ENCODE data around the gene RWDD2A. TPM values are rescaled to one million over a fixed set of nuclear protein-coding genes. Genes with fewer than 3 reads are reported as not detected.

RWDD2A gene
- total and polyA plus RNA-seq, 2 of the 8 experiments (the other 6 are each of a cell fraction or from before 2014, with no cell fraction given) = 2.1 to 3.6 TPM

GRCh38 chr6:83160167-83160566, 33.0 kb upstream of the RWDD2A start:
- Histone ChIP-seq H3K4me2 (ENCODE audit: insufficient read depth in 1 of 2, low read depth in 2 of 2, low read length in 2 of 2) (no peak overlapping the region), H4K5ac (ENCODE audit: insufficient read length, low read depth, low read length) (no peak overlapping the region), H2BK15ac (ENCODE audit: low read length) (no peak overlapping the region), H3K79me2 (ENCODE audit: control insufficient read depth in 1 of 2, insufficient read depth in 2 of 2, low read length in 2 of 2) (no peaks in the 10 kb centered on the region), H3K27me3 (replicated peaks in 1 of 4; ENCODE audit: control insufficient read depth in 3 of 4, extremely low read depth in 1 of 4, insufficient read depth in 3 of 4, low read length in 3 of 4) (peaks cover 0 to 1% (median 0%) of the 10 kb centered on the region in 4 experiments; a peak in 1 of 7 replicates), H3K14ac (ENCODE audit: insufficient read length) (no peak overlapping the region), H2BK20ac (ENCODE audit: low read length) (no peak overlapping the region), H2AK5ac (ENCODE audit: low read depth, low read length) (no peak overlapping the region), H2AFZ (ENCODE audit: low read length) (no peak overlapping the region), H4K8ac (ENCODE audit: extremely low read depth, insufficient read depth, low read length) (no peak overlapping the region), H3K9me3 (ENCODE audit: insufficient read depth in 2 of 2, low read depth in 1 of 2, low read length in 1 of 2) (no peaks in the 10 kb centered on the region), H4K20me1 (replicated peaks in 1 of 2; ENCODE audit: control insufficient read depth in 1 of 2, insufficient read depth in 2 of 2, low read length in 2 of 2) (no peaks in the 10 kb centered on the region), H2BK12ac (ENCODE audit: low read depth, low read length) (no peak overlapping the region), H3K79me1 (ENCODE audit: low read depth, low read length) (no peaks in the 10 kb centered on the region), H2BK120ac (replicated peaks; ENCODE audit: low read depth, low read length) (no peak overlapping the region), H3K18ac (ENCODE audit: extremely low read depth, low read length) (no peak overlapping the region), H3K27ac (ENCODE audit: low read depth, low read length) (no peak overlapping the region), H3K4ac (replicated peaks; ENCODE audit: insufficient read length, low read depth, low read length) (no peak overlapping the region), H3K36me3 (ENCODE audit: control insufficient read depth in 2 of 4, insufficient read depth in 4 of 4, low read length in 3 of 4) (peaks cover 0 to 44% (median 9%) of the 10 kb centered on the region in 4 experiments; a peak in 5 of 8 replicates), H3K9ac (replicated peaks in 1 of 4; ENCODE audit: extremely low read depth in 1 of 4, low read depth in 3 of 4, low read length in 3 of 4) (no peak overlapping the region), H4K91ac (replicated peaks; ENCODE audit: insufficient read length, low read length) (no peak overlapping the region), H3K23me2 (ENCODE audit: low read depth, low read length) (no peaks in the 10 kb centered on the region), H2BK5ac (ENCODE audit: low read depth, low read length) (no peak overlapping the region), H3K23ac (ENCODE audit: insufficient read length) (no peak overlapping the region), H3K4me1 (replicated peaks in 1 of 4; ENCODE audit: control insufficient read depth in 3 of 4, insufficient read depth in 4 of 4, low read length in 3 of 4) (no peaks in the 10 kb centered on the region), H3K56ac (replicated peaks; ENCODE audit: insufficient read length, low read depth, low read length) (no peak overlapping the region), H3K4me3 (ENCODE audit: extremely low read depth in 1 of 4, insufficient read depth in 2 of 4, low read depth in 3 of 4, low read length in 4 of 4) (no peak overlapping the region)
- CTCF ChIA-PET (ENCODE audit: partially characterized antibody) = interaction anchor here (0.8 to 1.8 kb wide), 3 partner anchors 17 to 93 kb away, joined by 4 to 6 read pairs (median 5); partner anchors contain the start of gene DOP1A
- no peak for FAIRE-seq
- POLR2A ChIA-PET (ENCODE audit: partially characterized antibody) = no interaction called here
- DNase-seq (ENCODE audit: low read depth in 1 of 2, low spot score in 2 of 2) = no peak
- no peak for TF ChIP-seq CTCF (IDR thresholded peaks at IDR 0.05; ENCODE audit: control extremely low read depth in 1 of 3, insufficient read depth in 1 of 3, low read depth in 1 of 3, low read length in 3 of 3)
- no peak for TF ChIP-seq RBBP5 (IDR thresholded peaks at IDR 0.05; ENCODE audit: borderline replicate concordance, low read depth, low read length)
- no peak for TF ChIP-seq YY1 (IDR thresholded peaks at IDR 0.05; ENCODE audit: low read depth, low read length)
- no peak for TF ChIP-seq GABPA (IDR thresholded peaks at IDR 0.05; ENCODE audit: borderline replicate concordance, insufficient read depth, low read length)
- TF ChIP-seq EP300 (IDR thresholded peaks at IDR 0.05; ENCODE audit: borderline replicate concordance in 1 of 2, low read depth in 2 of 2, low read length in 2 of 2) = no peak
- WGBS, 2 experiments (ENCODE audit: extremely low coverage in 1 of 2, insufficient coverage in 1 of 2, insufficient read length in 1 of 2, insufficient replicate concordance in 2 of 2, low coverage in 1 of 2, low lambda C conversion rate in 2 of 2, missing lambda C conversion rate in 1 of 2) = 100% methylated on average over 1 of the region's 1 CpG; no CpG with 5 or more reads in 1 of the 2 experiments

All from H1 (cell line).